ENCODE data around the gene ANKRD40CL.

- TF ChIP-seq ZFX (IDR thresholded peaks at IDR 0.05; ENCODE audit: borderline replicate concordance) = no peak
- no peak for TF ChIP-seq CTCF (IDR thresholded peaks at IDR 0.05)
Measured at GRCh38 chr17:50807675-50808074, 40.4 kb upstream of the ANKRD40CL start.
